Mesenchymal stem cell (in vitro differentiated cells and primary cell): ENCODE data around the gene STARD3NL.

ENCODE experiments used
- DNase-seq: peaks from one replicate; pipeline ENCODE4 v3.0.0-alpha.2; 2013
- H2AFZ ChIP-seq: one replicate; pipeline ENCODE4 v1.6.1; 2013; ENCODE audit warnings: low read depth, mild to moderate bottlenecking, control low read depth, inconsistent platforms, low read length, moderate library complexity
- H2AK5ac ChIP-seq: 2 replicates; pipeline ENCODE4 v1.6.1; 2013; ENCODE audit warnings: low read length, moderate library complexity, mild to moderate bottlenecking, inconsistent platforms; ENCODE audit not compliant: severe bottlenecking
- H2BK120ac ChIP-seq: one replicate; pipeline ENCODE4 v1.6.1; 2013; ENCODE audit warnings: low read depth, mild to moderate bottlenecking, inconsistent platforms, low read length, moderate library complexity
- H2BK12ac ChIP-seq, 2 experiments: one replicate each; pipeline ENCODE4 v1.6.1; 2013; ENCODE audit warnings: inconsistent platforms in 2 of 2, low read length in 2 of 2, mild to moderate bottlenecking in 2 of 2, moderate library complexity in 2 of 2, control low read depth in 1 of 2
- H2BK15ac ChIP-seq: one replicate; pipeline ENCODE4 v1.6.1; 2013; ENCODE audit warnings: mild to moderate bottlenecking, low read depth, inconsistent platforms; ENCODE audit not compliant: poor library complexity, severe bottlenecking
- H2BK5ac ChIP-seq: 2 replicates; pipeline ENCODE4 v1.6.1; 2013; ENCODE audit warnings: low read depth, mild to moderate bottlenecking, low read length, control low read depth, inconsistent platforms; ENCODE audit not compliant: poor library complexity, severe bottlenecking
- H3K14ac ChIP-seq, 2 experiments: one replicate each; pipeline ENCODE4 v1.6.1; 2013; ENCODE audit warnings: inconsistent platforms in 2 of 2, low read length in 2 of 2, control low read depth in 1 of 2, mild to moderate bottlenecking in 1 of 2, moderate library complexity in 1 of 2
- H3K18ac ChIP-seq, 2 experiments: one replicate each; pipeline ENCODE4 v1.6.1; 2013; ENCODE audit warnings: inconsistent platforms in 2 of 2, low read length in 2 of 2, control low read depth in 1 of 2, low read depth in 1 of 2, mild to moderate bottlenecking in 1 of 2
- H3K23ac ChIP-seq, 2 experiments: one replicate each; pipeline ENCODE4 v1.6.1; 2013; ENCODE audit warnings: inconsistent platforms in 2 of 2, low read length in 2 of 2, mild to moderate bottlenecking in 2 of 2, moderate library complexity in 2 of 2, control low read depth in 1 of 2
- H3K27ac ChIP-seq: 2 replicates; pipeline ENCODE4 v1.5.1; 2013; ENCODE audit warnings: mild to moderate bottlenecking, moderate library complexity, low read length, control low read depth, inconsistent platforms; ENCODE audit not compliant: poor library complexity, severe bottlenecking
- H3K27me3 ChIP-seq, 2 experiments: 2 replicates each; pipeline versions ENCODE4 v1.6.1 to v1.7.0; 2013; ENCODE audit warnings: low read length in 2 of 2, mild to moderate bottlenecking in 2 of 2, moderate library complexity in 2 of 2, control low read depth in 1 of 2, inconsistent platforms in 1 of 2; ENCODE audit not compliant: control insufficient read depth in 1 of 2, insufficient read depth in 1 of 2
- H3K36me3 ChIP-seq, 2 experiments: 2 replicates each; pipeline versions ENCODE4 v1.6.1 to v1.7.0; 2013; ENCODE audit warnings: low read length in 2 of 2, control low read depth in 1 of 2, inconsistent platforms in 1 of 2, low read depth in 1 of 2, mild to moderate bottlenecking in 1 of 2; ENCODE audit not compliant: insufficient read depth in 2 of 2, control insufficient read depth in 1 of 2
- H3K4ac ChIP-seq, 2 experiments: one replicate each; pipeline ENCODE4 v1.6.1; 2013; ENCODE audit warnings: inconsistent platforms in 2 of 2, low read length in 2 of 2, mild to moderate bottlenecking in 2 of 2, moderate library complexity in 2 of 2, control low read depth in 1 of 2, low read depth in 1 of 2
- H3K4me1 ChIP-seq: 2 replicates; pipeline ENCODE4 v1.6.1; 2013; ENCODE audit warnings: low read depth, low read length, control low read depth; ENCODE audit not compliant: control insufficient read depth, insufficient read depth
- H3K4me2 ChIP-seq: 2 replicates; pipeline ENCODE4 v1.6.1; 2013; ENCODE audit warnings: low read length, mild to moderate bottlenecking, inconsistent platforms; ENCODE audit not compliant: poor library complexity, severe bottlenecking
- H3K4me3 ChIP-seq, 2 experiments: 2 replicates each; pipeline versions ENCODE4 v1.5.1 to v1.7.0; 2013; ENCODE audit warnings: low read length in 2 of 2, mild to moderate bottlenecking in 2 of 2, control low read depth in 1 of 2, low read depth in 1 of 2; ENCODE audit not compliant: insufficient read depth in 1 of 2
- H3K79me1 ChIP-seq: replicated peaks from 2 replicates; pipeline ENCODE4 v1.6.1; 2013; ENCODE audit warnings: mild to moderate bottlenecking, control low read depth, low read length, inconsistent platforms; ENCODE audit not compliant: poor library complexity, severe bottlenecking
- H3K9ac ChIP-seq: 2 replicates; pipeline ENCODE4 v1.7.0; 2013; ENCODE audit warnings: mild to moderate bottlenecking, low read length, moderate library complexity
- H3K9me3 ChIP-seq: 2 replicates; pipeline ENCODE4 v1.7.0; 2013; ENCODE audit warnings: mild to moderate bottlenecking, low read length; ENCODE audit not compliant: control insufficient read depth
- H4K8ac ChIP-seq: one replicate; pipeline ENCODE4 v1.6.1; 2013; ENCODE audit warnings: inconsistent platforms, mild to moderate bottlenecking, low read length, moderate library complexity
- H4K91ac ChIP-seq: one replicate; pipeline ENCODE4 v1.6.1; 2013; ENCODE audit warnings: mild to moderate bottlenecking, low read length, inconsistent platforms
- WGBS: methylation state at CpG from one replicate; pipeline ENCODE4 v1.1.7; 2013; ENCODE audit warnings: mixed read lengths; 5-methylcytosine and 5-hydroxymethylcytosine counted together

STARD3NL gene

GRCh38 chr7:38163671-38164070, 14.4 kb upstream of the STARD3NL start:
- Histone ChIP-seq H2BK12ac (no peak overlapping the region), H3K14ac (no peak overlapping the region), H4K91ac (no peak overlapping the region), H3K4me2 (no peak overlapping the region), H3K4me1 (no peaks in the 10 kb centered on the region), H3K27ac (no peak overlapping the region), H2AFZ (no peak overlapping the region), H3K23ac (no peak overlapping the region), H3K36me3 (no peaks in the 10 kb centered on the region), H2BK5ac (no peak overlapping the region), H2BK120ac (no peak overlapping the region), H3K4ac (no peak overlapping the region), H3K18ac (no peak overlapping the region), H3K9ac (no peak overlapping the region), H4K8ac (no peak overlapping the region), H3K79me1 (no peaks in the 10 kb centered on the region), H2AK5ac (no peak overlapping the region), H3K9me3 (no peaks in the 10 kb centered on the region), H3K4me3 (no peak overlapping the region), H3K27me3 (no peaks in the 10 kb centered on the region), H2BK15ac (no peak overlapping the region)
- DNase-seq = no peak
- 77% methylated on average over 4 of the region's 4 CpGs for WGBS

DNA sequence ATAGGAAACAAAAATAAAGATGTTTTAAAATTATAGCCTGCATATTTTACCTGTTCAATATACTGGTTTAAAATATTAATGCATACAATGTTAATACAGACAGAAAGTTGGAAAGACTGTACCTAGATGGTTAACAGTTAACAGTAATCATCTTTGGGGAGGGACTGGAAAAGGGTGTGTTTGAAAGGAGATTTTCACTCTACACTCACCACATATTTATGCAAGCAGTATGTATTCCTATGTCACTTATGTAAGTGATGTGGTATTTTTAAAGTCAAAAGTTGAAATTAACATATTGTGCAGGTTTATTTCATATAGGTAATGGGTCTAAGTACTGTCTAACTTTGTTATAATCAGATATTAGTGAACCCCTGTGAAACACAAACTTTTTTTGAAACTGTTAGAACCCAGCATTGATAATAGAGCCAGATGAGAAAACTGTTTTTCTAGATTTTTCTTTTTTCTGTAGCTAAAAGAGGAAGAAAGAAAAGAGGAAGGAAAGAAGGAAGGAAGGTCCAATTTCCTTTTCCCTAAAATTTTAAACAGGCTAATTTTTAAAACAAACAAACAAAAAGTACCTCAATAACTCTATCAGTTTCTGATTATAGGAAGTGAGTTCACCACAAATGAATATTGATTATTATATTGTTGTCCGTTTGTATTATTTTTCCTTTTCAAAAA, 9.0 kb upstream of the STARD3NL start:
- Histone ChIP-seq H3K4me3 (no peak overlapping the region), H4K8ac (no peak overlapping the region), H4K91ac (no peak overlapping the region), H3K9me3 (no peaks in the 10 kb centered on the region), H2BK15ac (no peak overlapping the region), H2AK5ac (no peak overlapping the region), H2BK5ac (no peak overlapping the region), H3K14ac (no peak overlapping the region), H3K27me3 (no peaks in the 10 kb centered on the region), H2AFZ (no peak overlapping the region), H3K4ac (no peak overlapping the region), H2BK12ac (no peak overlapping the region), H3K23ac (no peak overlapping the region), H3K9ac (peak overlapping the region; percentile 42), H3K4me2 (no peak overlapping the region), H2BK120ac (no peak overlapping the region), H3K18ac (no peak overlapping the region), H3K27ac (no peak overlapping the region), H3K4me1 (peaks cover 2% of the 10 kb centered on the region), H3K36me3 (no peaks in the 10 kb centered on the region), H3K79me1 (no peaks in the 10 kb centered on the region)
- no peak for DNase-seq
- WGBS = no CpG with 5 or more reads among the region's 1 CpG

DNA sequence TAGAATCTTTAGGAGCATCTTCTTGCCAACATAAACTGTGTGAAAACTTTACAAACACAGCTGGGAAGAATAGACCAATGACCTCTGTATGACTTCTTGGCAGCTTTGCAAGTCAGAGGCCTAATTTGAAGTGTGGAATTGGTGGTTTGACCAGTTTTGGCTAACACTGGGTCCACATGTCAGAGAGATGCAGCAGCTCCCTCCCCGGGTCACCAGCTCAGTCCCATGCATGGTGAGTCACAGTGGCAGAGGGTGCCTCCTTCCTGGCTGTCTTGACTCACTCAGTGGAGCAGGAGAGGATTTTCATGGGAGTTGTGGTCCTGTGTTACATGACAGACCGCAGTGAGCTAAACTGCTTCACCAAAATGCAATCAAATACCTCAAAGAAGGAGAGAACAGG, 8.2 kb upstream of the STARD3NL start:
- H3K36me3 ChIP-seq = no peaks in the 10 kb centered on the region
- H4K91ac ChIP-seq = no peak overlapping the region
- no peak overlapping the region for H3K23ac ChIP-seq
- H3K27ac ChIP-seq = no peak overlapping the region
- no peak overlapping the region for H2BK12ac ChIP-seq
- H3K9ac ChIP-seq = peak overlapping the region; percentile 42
- DNase-seq = peak; percentile 41
- H3K4ac ChIP-seq = no peak overlapping the region
- no peaks in the 10 kb centered on the region for H3K27me3 ChIP-seq
- no peak overlapping the region for H4K8ac ChIP-seq
- no peak overlapping the region for H3K4me3 ChIP-seq
- H3K18ac ChIP-seq = no peak overlapping the region
- no peaks in the 10 kb centered on the region for H3K79me1 ChIP-seq
- H3K4me2 ChIP-seq = no peak overlapping the region
- no peak overlapping the region for H3K14ac ChIP-seq
- H2AK5ac ChIP-seq = no peak overlapping the region
- H3K9me3 ChIP-seq = no peaks in the 10 kb centered on the region
- H2AFZ ChIP-seq = no peak overlapping the region
- WGBS = 62% methylated on average over 1 of the region's 2 CpGs
- H2BK5ac ChIP-seq = no peak overlapping the region
- H2BK120ac ChIP-seq = no peak overlapping the region
- peaks cover 2% of the 10 kb centered on the region for H3K4me1 ChIP-seq
- H2BK15ac ChIP-seq = no peak overlapping the region

- no peak overlapping the region for H2BK15ac ChIP-seq
- DNase-seq = no peak
- WGBS = 65% methylated on average over 2 of the region's 6 CpGs
Observed at GRCh38 chr7:38171623-38172391, 6.2 kb upstream of the STARD3NL start.

More at GRCh38 chr7:38171623-38172391, 6.2 kb upstream of the STARD3NL start:
- Histone ChIP-seq H2AK5ac (no peak overlapping the region), H2BK12ac (no peak overlapping the region), H3K4me2 (no peak overlapping the region), H3K9ac (no peak overlapping the region), H3K27ac (no peak overlapping the region), H3K27me3 (no peaks in the 10 kb centered on the region), H2BK5ac (no peak overlapping the region), H3K14ac (no peak overlapping the region), H3K18ac (no peak overlapping the region), H3K9me3 (no peaks in the 10 kb centered on the region), H3K79me1 (no peaks in the 10 kb centered on the region), H3K36me3 (no peaks in the 10 kb centered on the region), H4K91ac (no peak overlapping the region), H4K8ac (no peak overlapping the region), H2BK120ac (no peak overlapping the region), H3K4me1 (peaks cover 2% of the 10 kb centered on the region), H3K4ac (no peak overlapping the region), H3K23ac (no peak overlapping the region), H2AFZ (no peak overlapping the region), H3K4me3 (no peak overlapping the region)
